Adrenal gland (tissue), 5 donors: Measurements from ENCODE around the gene ASTN2.

Experiments used
- CTCF ChIP-seq, 6 experiments: fragments of 450-650 bp in 4 of 6; fragments of 200-600 bp in 2 of 6; sonication (generic) in 1 of 6; IDR thresholded peaks; 1 replicate in 5 of 6; 2 replicates in 1 of 6; pipeline versions ENCODE4 v1.5.1 to v1.8.0; 2016 to 2021; ENCODE audit warnings: antibody characterized with exemption in 6 of 6, mild to moderate bottlenecking in 2 of 6, moderate library complexity in 1 of 6
- POLR2A ChIP-seq, 2 donors: fragments of 450-650 bp; IDR thresholded peaks; one replicate each; pipeline ENCODE4 v1.6.1; 2017; ENCODE audit warnings: antibody characterized with exemption in 2 of 2, mild to moderate bottlenecking in 2 of 2, moderate library complexity in 1 of 2
- donor health status: DM: no; HTN: no; CAD: no.

- TF ChIP-seq CTCF (IDR thresholded peaks at IDR 0.05) (no peak), POLR2A (IDR thresholded peaks at IDR 0.05) (no peak)
Observed at GRCh38 chr9:116453785-116454184, 961.1 kb downstream of the ASTN2 start.
